ENCODE results near the gene AOX1.

Gene AOX1

GRCh38 chr2:200689115-200689514, 103.3 kb downstream of the AOX1 start:
- ChIA-PET POLR2A (ENCODE audit: low non-redundant PET) (no interaction called here), CTCF (interaction anchor here (0.7 to 1.2 kb wide), 2 partner anchors 16 to 87 kb away, joined by 3 read pairs; no protein-coding TSS in a partner anchor)
- no peak overlapping the region for H3K27ac ChIP-seq
- no peak for TF ChIP-seq CTCF (conservative IDR thresholded peaks at IDR 0.05; ENCODE audit: low read depth)
- no peak for DNase-seq (ENCODE audit: low spot score)

- H3K27ac ChIP-seq, result no peak overlapping the region
- TF ChIP-seq CTCF (conservative IDR thresholded peaks at IDR 0.05; ENCODE audit: low read depth), result no peak
- ChIA-PET CTCF (interaction anchor here (0.7 kb wide), 1 partner anchor 29 kb away, joined by 6 read pairs; no protein-coding TSS in a partner anchor), POLR2A (ENCODE audit: low non-redundant PET) (interaction anchor here (0.5 kb wide), 1 partner anchor 74 kb away, joined by 6 read pairs; no protein-coding TSS in a partner anchor)
- DNase-seq (ENCODE audit: low spot score), result no peak
Observed at GRCh38 chr2:200693836-200694470, 108.1 kb downstream of the AOX1 start.

- ChIA-PET POLR2A (ENCODE audit: low non-redundant PET) (no interaction called here), CTCF (interaction anchor here (0.7 kb wide), 2 partner anchors 30 to 129 kb away, joined by 3 to 6 read pairs; no protein-coding TSS in a partner anchor)
- no peak for DNase-seq (ENCODE audit: low spot score)
- no peak for TF ChIP-seq CTCF (conservative IDR thresholded peaks at IDR 0.05; ENCODE audit: low read depth)
- no peak overlapping the region for H3K27ac ChIP-seq
Observed at GRCh38 chr2:200695191-200695590, 109.4 kb downstream of the AOX1 start.

- CTCF ChIA-PET, result interaction anchor here (0.7 kb wide), 1 partner anchor 129 kb away, joined by 3 read pairs; no protein-coding TSS in a partner anchor
- no peak overlapping the region for H3K27ac ChIP-seq
- no peak for DNase-seq (ENCODE audit: low spot score)
- POLR2A ChIA-PET (ENCODE audit: low non-redundant PET), result no interaction called here
- no peak for TF ChIP-seq CTCF (conservative IDR thresholded peaks at IDR 0.05; ENCODE audit: low read depth)
Observed at GRCh38 chr2:200695601-200696000, 109.8 kb downstream of the AOX1 start.

GRCh38 chr2:200698217-200698616, 112.4 kb downstream of the AOX1 start:
- CTCF ChIA-PET, result no interaction called here
- DNase-seq (ENCODE audit: low spot score), result no peak
- no peak for TF ChIP-seq CTCF (conservative IDR thresholded peaks at IDR 0.05; ENCODE audit: low read depth)
- no peak overlapping the region for H3K27ac ChIP-seq
- POLR2A ChIA-PET (ENCODE audit: low non-redundant PET), result no interaction called here

GRCh38 chr2:200699310-200699709, 113.5 kb downstream of the AOX1 start:
- CTCF ChIA-PET, result interaction anchor here (0.6 kb wide), 1 partner anchor 94 kb away, joined by 3 read pairs; no protein-coding TSS in a partner anchor
- no peak for DNase-seq (ENCODE audit: low spot score)
- POLR2A ChIA-PET (ENCODE audit: low non-redundant PET), result no interaction called here
- TF ChIP-seq CTCF (conservative IDR thresholded peaks at IDR 0.05; ENCODE audit: low read depth), result no peak
- no peak overlapping the region for H3K27ac ChIP-seq
